Immature natural killer cell (primary cell): ENCODE results near the gene RMI2. TPM values are rescaled to one million over a fixed set of nuclear protein-coding genes. Genes with fewer than 3 reads are reported as not detected.
A peak's percentile ranks its signal among the peaks of the same experiment; 100 is the strongest.
"Not testable (repeated sequence)": the region's sequence is repeated elsewhere in the genome, so short reads cannot be mapped to it uniquely, and the experiment has no call there.

Source experiments
- DNase-seq, 3 donors: peaks; one replicate each; pipeline ENCODE4 v3.0.0; 2022; ENCODE audit warnings: mixed read lengths in 1 of 3
- H3K27ac Mint-ChIP-seq, 6 donors: one replicate each; pipeline ENCODE4 v1.8.0; 2020; ENCODE audit warnings: mixed read lengths in 6 of 6, mild to moderate bottlenecking in 5 of 6, inconsistent platforms in 4 of 6, moderate library complexity in 3 of 6
- H3K27me3 Mint-ChIP-seq, 3 donors: one replicate each; pipeline ENCODE4 v1.8.0; 2020 to 2021; ENCODE audit warnings: low read depth in 3 of 3, mild to moderate bottlenecking in 3 of 3, mixed read lengths in 3 of 3, moderate library complexity in 3 of 3, inconsistent platforms in 1 of 3
- H3K36me3 Mint-ChIP-seq, 3 donors: one replicate each; pipeline ENCODE4 v1.8.0; 2020; ENCODE audit warnings: mixed read lengths in 3 of 3, inconsistent platforms in 2 of 3, mild to moderate bottlenecking in 2 of 3
- H3K4me1 Mint-ChIP-seq, 2 donors: one replicate each; pipeline ENCODE4 v1.8.0; 2020; ENCODE audit warnings: inconsistent platforms in 2 of 2, mild to moderate bottlenecking in 2 of 2, mixed read lengths in 2 of 2, moderate library complexity in 1 of 2
- H3K4me3 Mint-ChIP-seq, 5 donors: one replicate each; pipeline ENCODE4 v1.8.0; 2020; ENCODE audit warnings: mild to moderate bottlenecking in 5 of 5, mixed read lengths in 5 of 5, inconsistent platforms in 3 of 5, moderate library complexity in 3 of 5
- H3K9me3 Mint-ChIP-seq, 6 donors: one replicate each; pipeline ENCODE4 v1.8.0; 2020; ENCODE audit warnings: mild to moderate bottlenecking in 6 of 6, mixed read lengths in 6 of 6, inconsistent platforms in 4 of 6, moderate library complexity in 3 of 6
- polyA plus RNA-seq, 3 donors: library from polyadenylated mRNA; unstranded; fragments of 300-500 nt; fragmentation: Illumina TruSeq; gene quantifications; one replicate each; pipeline ENCODE4 v1.2.3, GENCODE V29; 2021

The RMI2 gene
- polyA plus RNA-seq, 3 donors from 2014 or later: 1.6 to 5.5 (median 5.2) TPM

DNA sequence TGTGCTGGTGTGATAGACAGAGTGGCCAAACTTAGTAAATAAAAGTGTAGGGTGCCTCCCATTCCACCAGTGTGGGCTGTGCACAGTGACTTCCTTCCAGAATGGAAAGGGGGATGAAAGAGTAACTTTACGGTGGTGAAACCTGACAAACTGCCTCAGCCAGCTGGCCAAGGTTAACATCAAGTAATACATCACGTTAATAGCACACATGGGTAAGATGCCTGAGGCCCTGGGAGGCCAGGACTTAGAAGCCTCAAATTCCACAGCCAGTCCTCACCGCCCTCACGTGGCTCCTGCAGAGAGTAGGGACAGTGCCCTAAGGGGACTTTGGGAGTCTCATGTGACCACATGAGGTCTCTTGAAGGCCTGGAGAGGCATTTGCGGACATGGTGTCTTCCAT is 14.1 kb downstream of the RMI2 start:
- H3K9me3 Mint-ChIP-seq: no peaks in the 10 kb centered on the region
- no peak overlapping the region for H3K27ac Mint-ChIP-seq
- DNase-seq: no peak
- peaks cover 26 to 61% (median 61%) of the 10 kb centered on the region in 3 donors for H3K27me3 Mint-ChIP-seq
- no peak overlapping the region for H3K4me3 Mint-ChIP-seq
- no peaks in the 10 kb centered on the region for H3K36me3 Mint-ChIP-seq
- peaks cover 44 to 53% of the 10 kb centered on the region in 2 donors for H3K4me1 Mint-ChIP-seq

DNA sequence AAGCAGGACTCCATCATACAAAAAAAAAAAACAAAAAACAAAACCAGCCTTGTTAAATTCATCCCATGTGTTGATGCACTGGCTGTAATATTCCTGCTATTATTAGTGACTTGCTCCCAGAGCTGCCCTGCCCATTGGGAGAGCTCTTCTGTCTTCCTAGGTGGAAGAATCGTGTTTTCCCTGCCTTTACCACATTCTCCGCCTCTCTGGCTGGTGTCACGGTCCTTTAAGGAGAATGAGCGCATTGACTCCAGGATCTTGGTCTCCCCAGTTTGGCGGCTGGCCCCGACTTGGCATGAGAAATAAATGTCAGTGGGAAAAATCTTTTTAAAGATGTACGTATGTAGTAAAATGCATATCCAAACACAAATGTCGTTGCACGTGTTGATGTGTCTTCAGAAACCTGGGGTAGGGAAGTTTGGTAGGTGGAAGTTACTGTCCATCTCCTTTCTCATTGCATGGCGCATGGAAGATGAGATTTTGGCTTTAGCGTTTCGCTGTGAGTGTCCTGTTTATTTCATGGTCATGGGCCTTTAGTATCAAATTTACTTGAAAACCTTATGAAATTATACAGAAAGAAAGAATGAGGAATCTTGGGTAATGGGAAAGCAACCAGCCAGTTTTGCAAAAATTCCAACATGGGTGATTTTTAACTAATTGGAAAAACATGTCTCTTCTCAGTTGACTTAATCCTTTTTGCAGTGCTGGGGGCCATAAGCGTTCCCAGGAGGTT is 15.5 kb downstream of the RMI2 start:
- H3K27ac Mint-ChIP-seq: no peak overlapping the region
- H3K4me3 Mint-ChIP-seq: peak overlapping the region; percentile 2 to 86 (median 81)
- no peak for DNase-seq
- no peaks in the 10 kb centered on the region for H3K36me3 Mint-ChIP-seq
- peaks cover 19 to 54% (median 49%) of the 10 kb centered on the region in 3 donors for H3K27me3 Mint-ChIP-seq
- H3K9me3 Mint-ChIP-seq: no peaks in the 10 kb centered on the region
- peaks cover 30 to 38% of the 10 kb centered on the region in 2 donors for H3K4me1 Mint-ChIP-seq

DNA sequence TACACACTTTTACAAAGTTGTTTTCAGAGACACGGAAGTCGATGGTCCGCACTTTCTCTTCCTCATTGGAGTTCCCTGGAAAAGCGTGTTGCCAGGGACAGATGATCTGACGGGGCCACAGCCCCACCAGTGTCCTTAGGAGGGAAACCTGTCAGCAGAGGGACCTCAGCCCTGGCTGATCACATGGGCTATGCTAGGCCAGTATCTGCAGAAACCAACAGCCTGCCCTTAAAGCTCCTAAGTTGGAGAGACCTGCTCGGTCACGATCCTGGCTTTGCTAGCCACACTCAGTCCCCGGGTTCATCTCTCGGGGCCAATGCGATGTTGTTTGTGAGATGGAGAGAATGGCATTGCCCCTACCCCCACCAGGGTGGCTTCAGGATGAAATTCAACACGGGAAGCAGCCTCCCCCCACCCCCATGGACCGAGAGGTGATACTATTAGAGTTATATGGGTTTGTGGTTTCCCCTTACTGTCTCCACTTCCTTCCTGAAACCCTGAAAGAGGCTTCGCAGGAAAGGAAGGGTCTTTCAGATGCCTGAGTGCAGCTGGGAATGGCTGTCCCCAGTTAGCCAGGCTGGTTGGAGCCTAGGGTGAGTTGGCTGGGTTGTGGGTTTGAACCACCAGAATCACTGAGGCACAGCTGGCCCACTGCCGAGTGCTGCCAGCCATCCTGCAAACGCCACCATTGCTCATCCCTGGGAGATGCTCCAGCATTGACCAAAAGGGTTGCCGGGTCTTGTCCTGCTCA is 16.6 kb downstream of the RMI2 start:
- Mint-ChIP-seq H3K27ac (peak overlapping the region in 2 of 6 donors; percentile 26 to 45), H3K9me3 (no peaks in the 10 kb centered on the region), H3K27me3 (peaks cover 16 to 49% (median 43%) of the 10 kb centered on the region in 3 donors), H3K4me1 (peaks cover 28 to 35% of the 10 kb centered on the region in 2 donors), H3K4me3 (peak overlapping the region; percentile 78 to 86 (median 82)), H3K36me3 (no peaks in the 10 kb centered on the region)
- peak; percentile 49 to 64 (median 57) for DNase-seq

DNA sequence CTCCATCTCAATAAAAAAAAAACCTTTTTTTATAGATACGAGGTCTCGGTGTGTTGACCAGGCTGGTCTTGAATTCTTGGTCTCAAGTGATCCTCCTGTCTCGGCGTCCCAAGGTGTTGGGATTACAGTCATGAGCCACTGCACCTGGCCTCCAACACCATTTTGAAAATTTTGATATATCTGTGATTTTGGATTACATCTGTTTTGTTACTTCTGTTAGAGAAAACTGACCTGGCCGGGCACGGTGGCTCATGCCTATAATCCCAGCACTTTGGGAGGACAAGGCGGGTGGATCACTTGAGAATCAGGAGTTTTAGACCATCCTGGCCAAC is 18.6 kb downstream of the RMI2 start:
- DNase-seq: no peak
- H3K9me3 Mint-ChIP-seq: no peaks in the 10 kb centered on the region
- H3K36me3 Mint-ChIP-seq: no peaks in the 10 kb centered on the region
- peaks cover 8 to 44% (median 33%) of the 10 kb centered on the region in 3 donors for H3K27me3 Mint-ChIP-seq
- peaks cover 28 to 35% of the 10 kb centered on the region in 2 donors for H3K4me1 Mint-ChIP-seq
- no peak overlapping the region for H3K27ac Mint-ChIP-seq
- H3K4me3 Mint-ChIP-seq: no peak overlapping the region

DNA sequence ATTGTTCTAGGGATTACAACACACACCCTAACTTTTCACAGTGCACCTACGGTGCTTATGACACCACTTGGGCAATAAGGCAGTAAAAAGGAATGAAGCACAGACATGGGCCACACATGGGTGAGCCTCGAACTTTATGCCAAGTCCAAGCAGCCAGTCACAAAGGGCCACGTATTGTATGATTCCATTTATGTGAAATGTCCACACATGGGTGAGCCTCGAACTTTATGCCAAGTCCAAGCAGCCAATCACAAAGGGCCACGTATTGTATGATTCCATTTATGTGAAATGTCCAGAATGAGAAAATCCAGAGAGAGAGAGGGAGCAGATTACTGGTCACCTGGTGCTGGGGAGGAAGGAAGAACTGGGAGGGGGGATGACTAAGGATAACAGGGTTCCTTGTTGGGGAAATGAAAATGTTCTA is 22.2 kb downstream of the RMI2 start:
- Mint-ChIP-seq H3K9me3 (no peaks in the 10 kb centered on the region), H3K4me3 (no peak overlapping the region), H3K36me3 (peaks cover 0 to 5% (median 0%) of the 10 kb centered on the region in 3 donors), H3K27ac (no peak overlapping the region), H3K4me1 (peaks cover 7 to 10% of the 10 kb centered on the region in 2 donors), H3K27me3 (peaks cover 6 to 32% (median 11%) of the 10 kb centered on the region in 3 donors)
- no peak for DNase-seq

DNA sequence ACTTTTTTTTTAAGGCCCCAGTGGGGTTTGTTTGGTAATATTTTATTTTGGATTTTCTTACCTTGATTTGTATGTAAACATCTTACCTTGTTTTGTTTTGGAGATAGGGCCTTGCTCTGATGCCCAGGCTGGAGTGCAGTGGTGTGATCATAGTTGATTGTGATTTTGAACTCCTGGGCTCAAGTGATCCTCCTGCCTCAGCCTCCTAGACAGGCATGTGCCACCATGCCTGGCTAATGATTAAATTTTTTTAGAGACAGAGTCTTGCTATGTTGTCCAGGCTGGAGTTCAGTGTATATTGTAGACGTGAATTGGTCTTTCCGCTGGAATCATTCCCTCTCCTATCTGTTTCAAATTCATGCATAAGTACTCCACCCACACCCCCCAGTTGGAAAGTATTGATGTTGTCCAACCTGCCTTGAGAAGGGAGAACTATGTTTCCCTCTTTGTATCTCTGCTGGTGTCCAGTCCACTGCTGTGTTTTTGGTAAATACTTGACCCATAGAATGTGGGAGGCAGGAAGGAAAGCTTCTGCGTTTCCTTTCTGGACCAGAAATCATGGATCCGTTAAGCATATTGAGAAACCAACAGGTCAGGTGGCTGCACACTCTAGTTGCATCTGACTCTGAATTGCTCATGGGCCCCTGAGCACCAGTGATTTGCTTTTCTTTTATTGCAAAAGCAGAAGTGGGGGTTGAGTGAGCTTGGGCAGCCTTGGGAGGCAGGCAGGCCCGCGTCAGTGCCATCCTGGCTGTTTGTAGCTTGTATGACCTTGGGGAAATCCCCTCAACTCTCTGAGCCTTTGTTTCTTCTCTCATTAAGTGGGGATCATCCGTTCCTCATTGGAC is 25.0 kb downstream of the RMI2 start:
- Mint-ChIP-seq H3K27ac (peak overlapping the region in 1 of 6 donors; percentile 1), H3K36me3 (peaks cover 0 to 5% (median 0%) of the 10 kb centered on the region in 3 donors), H3K4me3 (no peak overlapping the region), H3K4me1 (no peaks in the 10 kb centered on the region), H3K9me3 (no peaks in the 10 kb centered on the region), H3K27me3 (peaks cover 0 to 16% (median 11%) of the 10 kb centered on the region in 3 donors)
- no peak for DNase-seq

DNA sequence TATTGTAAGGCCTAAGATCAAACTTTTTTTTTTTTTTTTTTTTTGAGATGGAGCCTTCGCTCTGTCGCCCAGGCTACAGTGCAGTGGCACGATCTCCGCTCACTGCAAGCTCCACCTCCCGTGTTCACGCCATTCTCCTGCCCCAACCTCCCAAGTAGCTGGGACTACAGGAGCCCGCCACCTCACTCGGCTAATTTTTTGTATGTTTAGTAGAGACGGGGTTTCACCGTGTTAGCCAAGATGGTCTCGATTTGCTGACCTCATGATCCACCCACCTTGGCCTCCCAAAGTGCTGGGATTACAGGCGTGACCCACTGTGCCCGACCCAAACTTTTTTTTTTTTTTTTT is 25.6 kb downstream of the RMI2 start:
- H3K27me3 Mint-ChIP-seq: peaks cover 0 to 15% (median 8%) of the 10 kb centered on the region in 3 donors
- H3K36me3 Mint-ChIP-seq, H3K4me3 Mint-ChIP-seq, DNase-seq, H3K9me3 Mint-ChIP-seq, H3K4me1 Mint-ChIP-seq, H3K27ac Mint-ChIP-seq: not testable (repeated sequence)

DNA sequence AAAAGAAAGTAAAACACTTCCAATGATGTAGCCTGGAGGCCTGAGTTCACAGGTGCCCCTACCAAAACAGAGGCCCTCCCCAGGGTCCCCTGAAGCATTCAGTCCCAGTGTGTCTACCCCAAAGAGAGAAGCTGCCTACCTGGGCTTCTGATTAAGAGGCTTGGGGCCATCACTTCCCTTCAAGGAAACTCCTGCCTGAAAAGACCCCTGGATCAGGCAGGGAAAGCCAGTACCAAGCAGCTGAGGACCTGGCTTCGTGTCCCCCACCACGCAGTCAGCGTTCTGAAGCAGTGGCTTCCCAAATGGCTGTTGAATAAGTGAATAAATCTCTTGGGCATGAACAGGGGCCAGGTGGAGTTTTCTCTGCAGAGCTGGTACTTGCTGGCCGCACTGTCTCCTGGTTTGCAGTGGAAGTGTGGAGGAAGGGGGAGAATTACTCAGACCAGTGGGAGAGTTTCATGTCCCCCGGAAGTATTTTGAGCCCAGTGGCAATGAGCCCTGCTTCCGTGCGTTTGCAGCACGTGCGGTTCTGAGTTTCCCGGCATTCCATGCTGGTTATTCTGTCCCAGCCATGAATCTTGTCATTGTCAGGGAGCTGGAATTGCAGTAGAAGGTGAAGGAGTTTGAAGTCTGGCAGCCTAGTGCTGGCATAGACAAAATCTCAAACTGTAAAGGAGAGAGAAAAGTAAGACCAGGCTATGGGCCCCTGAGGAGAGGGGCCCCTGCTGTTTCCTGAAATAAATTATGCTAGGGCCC is 27.0 kb downstream of the RMI2 start:
- Mint-ChIP-seq H3K36me3 (peaks cover 0 to 5% (median 0%) of the 10 kb centered on the region in 3 donors), H3K27ac (no peak overlapping the region), H3K4me1 (no peaks in the 10 kb centered on the region), H3K4me3 (no peak overlapping the region), H3K27me3 (peaks cover 0 to 9% (median 8%) of the 10 kb centered on the region in 3 donors), H3K9me3 (no peaks in the 10 kb centered on the region)
- no peak for DNase-seq

DNA sequence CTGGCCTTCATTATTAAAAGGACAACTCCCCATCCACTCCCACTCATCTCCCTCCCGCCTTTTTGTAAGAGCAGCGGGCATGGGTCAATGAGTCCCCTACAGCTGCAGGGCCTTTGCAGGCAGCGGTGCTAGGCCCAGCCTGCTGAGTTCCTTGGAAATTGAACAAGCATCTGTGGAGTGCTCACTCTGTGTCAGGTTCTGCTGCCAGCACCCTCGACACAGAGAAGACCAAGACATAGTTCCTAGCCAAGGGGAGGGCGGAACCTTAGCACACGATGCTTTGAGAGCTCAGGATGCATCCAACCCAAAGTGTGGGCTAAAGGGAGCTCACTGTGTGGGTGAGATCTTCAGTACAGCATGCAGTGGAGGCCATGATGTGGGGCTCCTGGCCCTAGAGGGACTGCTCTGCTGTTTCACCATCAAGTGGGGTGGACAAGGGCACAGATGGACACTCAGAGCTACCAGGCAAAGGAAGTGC is 27.6 kb downstream of the RMI2 start:
- no peak for DNase-seq
- H3K36me3 Mint-ChIP-seq: peaks cover 0 to 8% (median 4%) of the 10 kb centered on the region in 3 donors
- H3K27me3 Mint-ChIP-seq: peaks cover 0 to 8% (median 5%) of the 10 kb centered on the region in 3 donors
- no peak overlapping the region for H3K27ac Mint-ChIP-seq
- no peaks in the 10 kb centered on the region for H3K9me3 Mint-ChIP-seq
- no peaks in the 10 kb centered on the region for H3K4me1 Mint-ChIP-seq
- no peak overlapping the region for H3K4me3 Mint-ChIP-seq

DNA sequence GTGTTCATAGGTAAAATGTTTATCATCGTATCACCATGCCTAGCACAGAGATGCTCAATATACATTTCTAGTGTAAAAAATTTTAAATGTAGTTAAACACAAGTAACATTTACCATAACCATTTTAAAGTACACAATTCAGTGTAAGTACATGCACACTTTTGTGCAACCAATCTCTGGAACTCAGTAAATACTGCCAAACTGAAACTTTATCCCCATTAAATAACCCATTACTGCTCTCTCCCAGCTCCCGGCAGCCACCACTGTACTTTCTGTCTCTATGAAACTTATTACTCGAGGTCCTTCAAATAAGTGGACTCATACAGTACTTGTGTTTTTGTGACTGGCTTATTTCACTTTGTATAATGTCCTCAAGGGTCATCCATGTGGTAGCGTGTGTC is 29.0 kb downstream of the RMI2 start:
- Mint-ChIP-seq H3K27ac (no peak overlapping the region), H3K36me3 (peaks cover 0 to 16% (median 12%) of the 10 kb centered on the region in 3 donors), H3K4me3 (no peak overlapping the region), H3K27me3 (peaks cover 0 to 5% (median 5%) of the 10 kb centered on the region in 3 donors), H3K9me3 (no peaks in the 10 kb centered on the region), H3K4me1 (no peaks in the 10 kb centered on the region)
- no peak for DNase-seq

DNA sequence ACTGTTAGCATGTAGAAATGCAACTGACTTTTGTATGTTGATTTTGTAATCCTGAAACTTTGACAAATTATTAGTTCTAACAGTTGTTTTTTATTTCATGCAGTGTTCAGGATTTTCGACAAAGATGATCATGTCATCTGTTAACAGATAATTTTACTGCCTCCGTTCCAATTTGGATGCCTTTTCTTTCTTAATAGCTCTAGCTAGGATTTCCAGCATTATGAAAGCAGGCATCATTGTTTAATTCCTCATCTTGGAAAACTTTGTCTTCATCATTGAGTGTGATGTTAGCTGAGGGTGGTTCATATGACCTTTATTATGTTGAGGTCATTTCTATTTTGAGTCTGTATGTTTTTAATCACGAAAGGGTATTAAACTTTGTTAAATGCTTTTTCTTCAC is 31.9 kb downstream of the RMI2 start:
- Mint-ChIP-seq H3K27ac (no peak overlapping the region), H3K27me3 (peaks cover 2 to 6% (median 4%) of the 10 kb centered on the region in 3 donors), H3K36me3 (peaks cover 5 to 25% (median 24%) of the 10 kb centered on the region in 3 donors), H3K9me3 (no peaks in the 10 kb centered on the region), H3K4me3 (no peak overlapping the region), H3K4me1 (no peaks in the 10 kb centered on the region)
- no peak for DNase-seq

DNA sequence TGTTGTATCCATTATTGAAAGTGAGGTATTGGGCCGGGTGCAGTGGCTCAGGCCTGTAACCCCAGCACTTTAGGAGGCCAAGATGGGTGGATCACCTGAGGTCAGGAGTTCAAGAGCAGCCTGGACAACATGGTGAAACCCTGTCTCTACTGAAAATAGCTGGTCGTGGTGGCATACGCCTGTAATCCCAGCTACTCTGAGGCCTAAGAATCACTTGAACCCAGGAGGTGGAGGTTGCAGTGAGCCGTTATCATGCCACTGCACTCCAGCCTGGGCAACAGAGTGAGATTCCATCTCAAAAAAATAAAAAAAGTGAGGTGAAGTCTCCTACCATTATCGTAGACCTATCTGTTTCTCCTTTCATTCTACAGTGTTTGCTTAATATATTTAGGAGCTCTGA is 33.7 kb downstream of the RMI2 start:
- DNase-seq, H3K27me3 Mint-ChIP-seq, H3K9me3 Mint-ChIP-seq, H3K4me3 Mint-ChIP-seq, H3K4me1 Mint-ChIP-seq, H3K27ac Mint-ChIP-seq: not testable (repeated sequence)
- peaks cover 8 to 31% (median 29%) of the 10 kb centered on the region in 3 donors for H3K36me3 Mint-ChIP-seq

DNA sequence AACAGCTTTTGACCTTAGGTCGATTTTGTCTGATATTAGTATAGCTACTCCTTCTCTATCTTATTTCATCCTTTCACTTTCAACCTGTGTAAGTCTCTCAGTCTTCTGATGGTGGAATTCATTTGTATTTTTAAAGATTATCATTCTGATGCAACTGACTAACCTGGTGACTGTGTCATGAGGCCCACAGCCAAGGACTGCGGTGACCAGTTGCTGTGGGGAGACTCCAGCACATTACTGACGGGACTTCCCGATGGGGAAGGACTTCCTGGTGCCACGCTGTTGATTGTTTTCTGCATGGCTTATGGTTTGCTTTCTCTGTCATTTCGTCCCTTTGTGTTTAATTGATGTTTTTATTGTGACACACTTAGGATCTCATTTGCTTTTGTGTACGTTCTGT is 34.2 kb downstream of the RMI2 start:
- H3K4me1 Mint-ChIP-seq: no peaks in the 10 kb centered on the region
- no peaks in the 10 kb centered on the region for H3K9me3 Mint-ChIP-seq
- no peak overlapping the region for H3K27ac Mint-ChIP-seq
- no peak for DNase-seq
- peaks cover 2 to 4% (median 4%) of the 10 kb centered on the region in 3 donors for H3K27me3 Mint-ChIP-seq
- no peak overlapping the region for H3K4me3 Mint-ChIP-seq
- H3K36me3 Mint-ChIP-seq: peaks cover 8 to 31% (median 29%) of the 10 kb centered on the region in 3 donors
